GM21367 (cell line): ENCODE measurements around the gene CHD2.
"Not testable (repeated sequence)": the region's sequence is repeated elsewhere in the genome, so short reads cannot be mapped to it uniquely, and the experiment has no call there.

Experiments
- ATAC-seq: cut with Tn5 transposase; IDR thresholded peaks from one replicate; pipeline ENCODE4 v1.9.1; 2021; ENCODE audit not compliant: unreplicated experiment

Gene CHD2

GRCh38 chr15:93031557-93032384 lies 131.6 kb downstream of the CHD2 start:
- ATAC-seq: not testable (repeated sequence)

- not testable (repeated sequence) for ATAC-seq
These were observed 132.5 kb downstream of the CHD2 start for GRCh38 chr15:93032515-93033206.

DNA sequence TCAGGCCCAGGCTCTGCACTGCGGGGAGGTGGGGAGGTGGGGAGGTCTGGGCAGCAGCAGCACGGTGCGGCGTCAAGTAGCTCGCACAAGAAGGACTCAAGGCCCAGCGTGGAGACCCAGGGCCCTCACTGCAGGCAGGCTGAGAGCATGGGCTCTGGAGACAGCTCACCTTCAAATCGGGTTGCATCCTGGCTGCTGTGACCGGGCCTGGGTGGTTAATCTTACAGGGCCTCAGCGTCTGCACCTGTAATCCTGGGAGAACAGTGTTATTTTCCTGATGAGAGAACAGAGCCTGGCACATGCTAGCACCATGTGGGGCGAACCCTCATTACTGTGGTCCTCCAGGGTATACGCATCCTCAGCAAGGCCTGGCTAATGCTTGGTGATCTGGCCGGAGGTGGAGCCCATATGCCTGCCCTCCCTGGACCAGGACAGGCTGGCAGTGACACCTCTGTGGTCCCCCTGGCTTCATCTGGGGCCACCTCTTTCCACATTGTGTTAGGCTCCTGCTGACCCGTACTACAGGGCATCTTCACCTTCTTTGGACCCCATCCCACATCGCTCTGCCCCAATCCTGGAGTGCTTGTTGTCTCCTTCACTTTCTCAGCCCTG lies 133.4 kb downstream of the CHD2 start:
- no peak for ATAC-seq

DNA sequence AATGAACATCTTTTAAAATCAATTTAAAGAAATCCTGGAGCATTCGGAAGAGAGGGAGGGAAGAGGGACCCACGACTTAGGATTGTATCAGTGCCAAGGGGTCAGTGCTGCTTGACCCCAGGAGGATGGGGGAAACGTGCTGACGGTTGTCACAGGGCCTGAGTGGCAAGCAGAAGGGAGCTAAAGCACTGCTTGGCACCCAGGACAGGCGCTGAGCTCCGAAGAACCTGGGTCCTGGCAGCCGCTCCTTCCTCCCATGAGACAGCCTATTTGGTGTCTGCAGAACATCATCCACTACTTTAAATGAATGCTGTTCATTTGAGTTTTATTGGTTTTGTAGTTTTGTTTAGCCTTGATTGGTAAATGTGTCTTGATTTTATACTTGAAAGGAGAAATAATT lies 134.4 kb downstream of the CHD2 start:
- ATAC-seq: no peak

- ATAC-seq: peak; percentile 14
These were observed 135.2 kb downstream of the CHD2 start for GRCh38 chr15:93035092-93035915.

DNA sequence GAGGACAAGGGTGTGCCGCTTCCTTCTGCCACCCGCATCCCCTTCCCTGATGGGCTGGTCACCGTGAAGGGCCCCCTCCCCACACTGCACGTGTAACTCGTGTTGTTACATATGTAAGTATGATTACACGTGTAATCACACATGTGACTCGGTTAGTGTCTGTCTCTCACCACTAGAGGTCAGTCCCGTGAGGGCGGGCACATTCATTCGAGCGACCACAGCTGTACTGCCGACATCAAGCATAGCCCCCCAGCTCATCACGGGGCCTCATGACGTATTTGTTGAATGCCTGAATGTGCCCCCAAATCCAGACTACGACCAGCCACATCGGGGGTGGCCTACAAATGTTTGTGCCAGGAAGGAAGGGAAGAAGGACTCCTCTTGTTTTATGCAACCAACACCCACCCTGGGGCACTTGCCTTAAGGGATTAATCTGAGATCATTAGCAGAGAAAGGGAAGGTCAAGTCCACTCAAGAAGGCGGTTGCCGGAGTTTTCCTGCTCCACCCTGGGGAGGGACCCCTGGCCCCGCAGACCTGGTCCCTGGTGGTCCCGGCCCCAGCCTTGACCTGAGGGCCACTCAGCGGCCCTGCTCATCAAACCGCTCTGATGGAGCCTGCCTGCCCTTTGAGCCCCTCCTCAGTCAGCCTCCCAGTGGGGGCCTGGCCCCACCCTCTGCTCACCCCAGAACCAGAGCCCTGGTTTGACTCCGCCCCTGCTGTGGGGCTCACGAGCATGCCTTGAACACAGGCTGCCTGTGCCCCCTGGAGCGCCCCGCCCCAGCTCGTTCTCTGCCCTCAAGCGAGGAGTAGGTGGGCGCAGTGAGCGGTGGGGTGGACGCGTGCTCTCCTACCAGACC lies 136.1 kb downstream of the CHD2 start:
- ATAC-seq: peak; percentile 94

DNA sequence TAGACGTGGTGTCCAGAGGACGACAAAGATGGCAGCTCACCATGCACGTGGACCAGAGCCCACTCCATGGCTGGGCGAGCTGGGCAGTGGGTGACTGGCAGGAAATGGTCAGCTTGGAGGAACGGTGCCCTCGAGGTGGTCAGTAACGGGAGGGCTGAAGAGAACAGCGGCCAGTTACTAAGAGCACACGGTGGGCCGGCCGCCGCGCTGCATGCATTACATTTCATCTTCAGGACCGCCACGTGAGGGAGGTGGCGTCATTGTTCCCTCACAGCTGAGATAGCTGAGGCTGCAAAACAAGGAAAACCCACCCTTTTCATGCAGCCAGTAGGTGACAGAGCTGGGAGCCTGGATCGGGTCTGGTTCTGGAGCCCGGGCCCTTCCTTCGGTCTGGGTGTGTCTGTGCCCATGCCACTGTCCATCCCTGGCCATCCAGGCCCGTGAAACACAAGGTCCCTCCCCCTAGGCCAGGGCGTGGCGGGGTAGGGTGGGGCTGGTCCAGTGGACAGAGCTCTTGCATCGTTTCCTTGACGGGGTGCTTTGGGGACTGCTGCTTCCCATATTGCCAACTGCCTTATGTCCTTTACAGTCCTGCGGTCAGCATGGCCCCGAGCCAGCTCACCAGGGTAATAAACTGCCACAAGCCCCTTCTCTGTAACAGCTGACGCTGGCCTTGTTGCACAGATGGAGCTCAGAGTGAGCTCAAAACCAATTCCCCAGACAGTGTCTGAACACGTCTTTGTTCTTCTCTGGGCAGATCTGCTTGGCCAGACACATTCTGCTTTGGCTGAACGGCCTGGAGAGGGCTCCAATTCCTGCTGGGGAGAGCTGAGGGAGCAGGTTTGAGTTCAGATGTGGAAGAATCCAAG lies 137.1 kb downstream of the CHD2 start:
- no peak for ATAC-seq

DNA sequence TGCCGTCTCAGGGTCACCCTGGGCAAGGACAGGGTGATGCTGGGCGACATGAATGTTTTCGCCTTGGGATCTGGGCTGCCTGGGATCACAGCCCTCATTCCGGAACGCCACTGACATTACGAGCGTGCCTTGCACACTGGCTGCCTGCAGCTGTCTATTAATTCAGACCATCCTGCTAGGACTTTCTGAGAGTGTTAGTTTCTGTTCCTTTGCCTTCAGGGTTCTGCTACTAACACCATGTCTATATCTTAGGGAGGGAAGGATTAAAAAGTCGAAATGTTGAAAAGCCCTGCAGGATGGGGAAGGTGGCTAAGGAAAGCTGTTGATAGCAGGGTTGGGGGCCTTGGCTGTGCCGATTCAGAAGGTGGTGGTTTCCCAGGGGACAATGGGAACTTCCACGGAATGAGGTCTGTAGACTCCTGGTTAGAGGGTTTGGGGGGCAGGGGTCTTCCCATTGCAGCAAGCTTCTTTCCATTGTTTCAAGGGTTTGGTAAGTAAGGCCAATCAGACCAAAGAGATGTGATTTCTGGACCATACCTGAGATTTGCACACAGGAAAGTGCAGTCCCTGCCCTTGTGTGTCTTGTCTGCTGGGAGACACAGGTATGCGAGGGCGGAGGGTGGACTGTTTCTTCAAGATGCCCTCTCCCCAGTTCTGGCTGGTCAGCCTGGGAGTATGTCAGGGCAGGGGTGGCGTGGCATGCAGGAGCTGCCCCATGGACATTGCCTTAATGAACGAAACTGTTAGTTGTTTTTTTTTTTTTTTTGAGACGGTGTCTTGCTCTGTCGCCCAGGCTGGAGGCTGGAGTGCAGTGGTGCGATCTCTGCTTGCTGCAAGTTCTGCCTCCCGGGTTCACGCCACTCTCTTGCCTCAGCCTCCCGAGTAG lies 137.9 kb downstream of the CHD2 start:
- no peak for ATAC-seq

- not testable (repeated sequence) for ATAC-seq
These were observed 139.6 kb downstream of the CHD2 start for GRCh38 chr15:93039562-93040287.

DNA sequence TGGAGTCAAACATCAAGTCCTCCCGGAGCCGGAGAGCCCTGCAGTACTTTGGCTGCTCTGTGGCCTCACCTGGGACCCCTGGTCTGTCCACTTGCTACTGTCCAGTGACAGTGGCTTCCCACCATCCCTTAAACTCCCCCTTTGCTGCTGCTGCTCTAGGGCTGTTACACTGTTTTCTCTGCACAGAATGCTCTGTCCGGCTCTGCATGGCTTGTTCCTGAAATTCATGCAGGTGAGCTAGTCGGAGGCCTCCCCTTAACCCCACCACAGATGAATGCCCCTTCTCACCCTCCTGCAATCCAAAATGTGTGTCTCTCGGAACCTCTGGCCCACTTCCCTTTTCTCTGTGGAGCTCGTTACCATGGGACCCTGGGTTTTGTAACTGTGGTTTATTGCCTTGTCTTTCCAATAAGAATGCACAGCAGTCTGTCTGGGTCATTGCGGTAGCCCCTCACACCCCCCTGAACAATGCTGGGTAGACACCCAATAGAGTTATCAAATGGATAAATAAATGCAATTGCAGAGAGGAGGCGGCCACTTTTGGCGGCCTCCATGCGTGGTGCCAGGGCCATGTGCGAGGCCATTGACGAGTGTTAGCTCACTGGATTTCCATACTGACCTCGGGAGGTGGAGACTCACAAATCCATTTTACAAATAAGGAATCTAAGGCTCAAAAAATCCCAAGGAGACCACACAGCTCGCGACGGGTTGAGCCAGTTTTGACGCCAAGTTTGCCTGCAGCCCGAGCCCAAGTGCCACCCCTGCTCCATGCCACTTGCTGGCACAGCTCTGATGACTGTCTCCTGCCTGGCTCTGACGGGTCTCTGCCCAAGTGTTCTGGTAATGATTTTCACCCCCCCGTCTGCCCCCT lies 140.4 kb downstream of the CHD2 start:
- ATAC-seq: no peak

DNA sequence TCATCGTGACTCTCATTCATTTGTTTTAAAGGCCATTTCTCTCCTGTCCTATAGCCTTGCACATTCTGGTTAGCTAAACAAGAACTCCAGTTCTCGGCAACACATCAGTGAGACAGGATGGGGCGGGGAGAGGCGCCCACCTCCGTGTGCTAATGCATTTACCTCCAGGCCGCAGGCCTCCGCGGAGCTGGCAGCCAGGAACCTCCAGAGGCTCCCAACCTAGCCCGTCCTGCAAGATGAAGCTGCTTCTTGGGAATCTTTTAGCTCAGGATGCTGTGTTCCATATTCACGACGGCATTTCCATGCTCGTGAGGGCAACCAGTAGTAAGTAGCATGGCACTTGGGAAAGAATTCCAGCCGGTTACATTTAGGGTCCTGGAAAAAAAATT lies 141.0 kb downstream of the CHD2 start:
- ATAC-seq: no peak

GRCh38 chr15:93042211-93042610 lies 142.1 kb downstream of the CHD2 start:
- no peak for ATAC-seq

GRCh38 chr15:93042691-93043378 lies 142.7 kb downstream of the CHD2 start:
- ATAC-seq: no peak

DNA sequence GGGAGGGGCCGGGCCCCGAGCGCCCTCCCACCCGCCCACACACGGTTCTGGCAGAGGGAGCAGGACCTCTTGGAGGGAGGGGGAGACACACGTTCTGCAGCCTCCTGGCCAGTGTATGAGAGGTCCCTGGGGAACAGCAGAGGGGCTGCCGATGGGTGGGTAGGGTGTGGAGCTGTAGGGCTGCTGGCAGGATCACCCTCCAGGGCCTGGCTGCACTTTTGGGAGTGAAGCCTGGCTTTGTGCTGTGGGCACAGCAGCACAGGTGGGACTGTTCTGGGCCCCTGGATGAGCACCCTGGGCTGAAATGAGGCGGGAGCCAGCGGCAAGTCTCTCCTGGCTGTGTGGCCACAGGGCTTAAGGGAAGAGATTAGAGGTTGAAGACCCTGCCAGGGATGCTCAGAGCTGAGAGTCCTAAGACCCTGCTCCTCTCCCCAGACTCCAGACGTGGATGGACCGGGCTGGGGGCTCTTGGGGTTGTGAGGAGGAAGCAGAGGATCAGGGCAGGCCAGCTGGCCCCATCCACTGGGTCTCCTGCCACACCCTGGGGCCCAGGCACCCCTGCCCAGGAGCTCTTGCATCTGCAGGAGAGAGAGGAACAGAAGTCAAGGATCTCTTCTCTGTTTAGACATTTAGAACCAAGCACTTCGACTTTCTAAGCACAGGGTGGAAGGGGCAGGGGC lies 143.6 kb downstream of the CHD2 start:
- no peak for ATAC-seq
